Progenitor cell of endocrine pancreas (in vitro differentiated cells): Measurements from ENCODE around the gene RIMBP2. TPM values are rescaled to one million over a fixed set of nuclear protein-coding genes. Genes with fewer than 3 reads are reported as not detected.

ENCODE experiments used
- DNase-seq: peaks from one replicate; pipeline ENCODE4 v3.0.0; 2021; ENCODE audit warnings: low spot score; ENCODE audit not compliant: unreplicated experiment
- H3K27ac Mint-ChIP-seq: 2 replicates; pipeline ENCODE4 v1.8.0; 2021; ENCODE audit warnings: mild to moderate bottlenecking, moderate library complexity, mixed read lengths
- H3K27me3 Mint-ChIP-seq: 2 replicates; pipeline ENCODE4 v1.8.0; 2021; ENCODE audit warnings: mixed read lengths
- H3K36me3 Mint-ChIP-seq: 2 replicates; pipeline ENCODE4 v1.8.0; 2022; ENCODE audit warnings: mixed read lengths; ENCODE audit not compliant: insufficient read depth
- H3K4me1 Mint-ChIP-seq: 2 replicates; pipeline ENCODE4 v1.8.0; 2021; ENCODE audit warnings: low read depth, mixed read lengths
- H3K4me3 Mint-ChIP-seq: 2 replicates; pipeline ENCODE4 v1.8.0; 2021; ENCODE audit warnings: low read depth, mild to moderate bottlenecking, moderate library complexity, mixed read lengths
- H3K9me3 Mint-ChIP-seq: 2 replicates; pipeline ENCODE4 v1.8.0; 2021; ENCODE audit warnings: low read depth, mixed read lengths
- CTCF ChIP-seq: fragments of 200-600 bp; sonication (generic); IDR thresholded peaks from one replicate; pipeline ENCODE4 v1.5.0; 2021; ENCODE audit warnings: antibody characterized with exemption, mild to moderate bottlenecking; ENCODE audit not compliant: unreplicated experiment
- total RNA-seq: library from RNA; stranded (reverse); gene quantifications from 2 replicates; pipeline ENCODE4 v1.2.1, GENCODE V29; 2021

Gene RIMBP2
- total RNA-seq, 1 donor from 2014 or later, result 31.6 TPM

GRCh38 chr12:130748786-130749185, 32.7 kb upstream of the RIMBP2 start:
- Mint-ChIP-seq H3K9me3 (no peaks in the 10 kb centered on the region), H3K27ac (no peak overlapping the region), H3K4me3 (no peak overlapping the region), H3K4me1 (peaks cover 4% of the 10 kb centered on the region), H3K27me3 (peaks cover 33% of the 10 kb centered on the region), H3K36me3 (no peaks in the 10 kb centered on the region)
- no peak for TF ChIP-seq CTCF
- DNase-seq, result no peak

DNA sequence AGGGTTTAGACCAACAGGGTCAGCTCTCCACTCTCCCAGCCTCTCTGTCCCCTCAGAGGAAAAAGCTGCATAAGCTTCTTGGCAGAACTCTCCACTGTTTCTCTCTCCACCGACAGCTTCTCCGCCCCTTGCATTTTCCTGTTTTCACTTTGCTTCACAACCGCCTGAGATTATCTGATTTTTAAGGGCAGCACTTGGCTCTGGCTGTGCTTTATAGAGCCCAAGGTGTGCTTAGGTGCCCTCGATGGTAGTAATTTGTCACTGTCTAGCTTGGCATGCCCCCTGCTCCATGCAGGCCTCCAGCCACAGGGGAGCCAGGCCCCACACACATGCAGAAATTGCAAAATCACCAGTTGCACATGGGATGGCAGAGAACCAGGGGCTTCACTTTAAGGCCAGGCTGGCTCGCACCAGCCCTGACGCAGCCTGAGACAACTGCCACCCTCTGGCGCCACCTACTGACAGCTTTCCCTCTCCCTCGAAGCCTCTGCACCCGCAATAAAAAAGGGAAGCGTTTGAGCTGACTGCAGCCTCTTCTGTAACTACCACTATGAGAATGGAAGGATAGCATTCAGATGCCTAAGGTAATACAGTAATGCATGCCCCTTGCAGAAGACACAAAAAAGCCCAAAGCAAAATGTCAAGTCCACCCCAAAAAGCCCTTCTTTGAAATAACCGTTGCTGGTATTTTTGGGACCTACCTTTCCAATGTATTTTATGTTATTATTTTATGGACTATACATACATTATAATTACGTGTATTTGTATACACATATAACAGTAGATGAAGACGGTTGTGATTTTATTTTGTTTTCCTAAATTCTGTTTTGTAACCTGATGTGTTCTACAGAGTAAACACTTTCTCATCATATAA, 32.0 kb upstream of the RIMBP2 start:
- Mint-ChIP-seq H3K27me3 (peaks cover 33% of the 10 kb centered on the region), H3K27ac (no peak overlapping the region), H3K36me3 (no peaks in the 10 kb centered on the region), H3K4me3 (no peak overlapping the region), H3K4me1 (peaks cover 4% of the 10 kb centered on the region), H3K9me3 (no peaks in the 10 kb centered on the region)
- DNase-seq, result peak; percentile 80
- TF ChIP-seq CTCF, result peak; percentile 93

GRCh38 chr12:130746546-130746945, 30.4 kb upstream of the RIMBP2 start:
- Mint-ChIP-seq H3K27me3 (peaks cover 29% of the 10 kb centered on the region), H3K4me3 (no peak overlapping the region), H3K27ac (no peak overlapping the region), H3K9me3 (no peaks in the 10 kb centered on the region), H3K4me1 (peaks cover 4% of the 10 kb centered on the region), H3K36me3 (no peaks in the 10 kb centered on the region)
- DNase-seq, result no peak
- no peak for TF ChIP-seq CTCF

- no peak for DNase-seq
- Mint-ChIP-seq H3K36me3 (no peaks in the 10 kb centered on the region), H3K4me3 (no peak overlapping the region), H3K4me1 (peaks cover 4% of the 10 kb centered on the region), H3K27me3 (peaks cover 27% of the 10 kb centered on the region), H3K9me3 (no peaks in the 10 kb centered on the region), H3K27ac (no peak overlapping the region)
- TF ChIP-seq CTCF, result no peak
Observed at GRCh38 chr12:130745921-130746320, 29.8 kb upstream of the RIMBP2 start.

- no peak for TF ChIP-seq CTCF
- H3K36me3 Mint-ChIP-seq, result no peaks in the 10 kb centered on the region
- H3K9me3 Mint-ChIP-seq, result peaks cover 3% of the 10 kb centered on the region
- peaks cover 19% of the 10 kb centered on the region for H3K27me3 Mint-ChIP-seq
- DNase-seq, result no peak
- peaks cover 4% of the 10 kb centered on the region for H3K4me1 Mint-ChIP-seq
- H3K4me3 Mint-ChIP-seq, result no peak overlapping the region
- no peak overlapping the region for H3K27ac Mint-ChIP-seq
Observed at GRCh38 chr12:130744274-130744673, 28.2 kb upstream of the RIMBP2 start.
